Suppressor macrophage (primary cell): ENCODE results near the gene NONO.
A peak's percentile ranks its signal among the peaks of the same experiment; 100 is the strongest.
"Not testable (repeated sequence)": the region's sequence is repeated elsewhere in the genome, so short reads cannot be mapped to it uniquely, and the experiment has no call there.

ENCODE experiments used
- DNase-seq, 4 experiments: peaks; one replicate each; pipeline ENCODE4 v3.0.0-alpha.2; 2020 to 2022
- total RNA-seq, 17 experiments: gene quantifications; one replicate each; lab custom pipeline; 2026; ENCODE audit warnings: mixed read lengths in 6 of 17, inconsistent platforms in 3 of 17; lab: John Stamatoyannopoulos, UW

The NONO gene
- 203 to 370 (median 288) reads per million in 17 experiments for total RNA-seq

GRCh38 chrX:71283403-71284143, at the start of gene NONO:
Gene NONO (plus strand): TSS chrX:71283635. CDS start chrX:71290638, 7,003 bp downstream.
- DNase-seq: peak; percentile 94 to 98 (median 96)

- DNase-seq: no peak
Measured at GRCh38 chrX:71235482-71235881, 48.0 kb upstream of the NONO start.

GRCh38 chrX:71236836-71237235, 46.6 kb upstream of the NONO start:
- DNase-seq: peak; percentile 24 to 77 (median 50)

GRCh38 chrX:71239781-71240180, 43.7 kb upstream of the NONO start:
- peak in 3 of 4 experiments; percentile 49 to 66 (median 58) for DNase-seq

- DNase-seq: peak in 3 of 4 experiments; percentile 42 to 51 (median 46)
Measured at GRCh38 chrX:71241301-71241700, 42.1 kb upstream of the NONO start.

GRCh38 chrX:71244359-71245128, 38.9 kb upstream of the NONO start:
- no peak for DNase-seq

- no peak for DNase-seq
Measured at GRCh38 chrX:71245159-71245558, 38.3 kb upstream of the NONO start.

- DNase-seq: peak in 2 of 4 experiments; percentile 13 to 18
Measured at GRCh38 chrX:71250841-71251240, 32.6 kb upstream of the NONO start.

GRCh38 chrX:71251466-71251973, 31.9 kb upstream of the NONO start:
- peak in 3 of 4 experiments; percentile 41 to 65 (median 55) for DNase-seq

- no peak for DNase-seq
Measured at GRCh38 chrX:71252221-71252620, 31.2 kb upstream of the NONO start.

- DNase-seq: peak; percentile 34 to 65 (median 44)
Measured at GRCh38 chrX:71253253-71254091, 30.0 kb upstream of the NONO start.

GRCh38 chrX:71254092-71254963, 29.1 kb upstream of the NONO start, which contains the start of gene ZMYM3:
Gene ZMYM3 (minus strand): TSS chrX:71254140. CDS start chrX:71253255, 885 bp downstream.
- peak; percentile 85 to 93 (median 89) for DNase-seq

- no peak for DNase-seq
Measured at GRCh38 chrX:71256051-71256450, 27.4 kb upstream of the NONO start.

GRCh38 chrX:71256856-71257255, 26.6 kb upstream of the NONO start:
- DNase-seq: no peak

- not testable (repeated sequence) for DNase-seq
Measured at GRCh38 chrX:71268624-71269023, 14.8 kb upstream of the NONO start.

GRCh38 chrX:71269801-71270395, 13.5 kb upstream of the NONO start:
- DNase-seq: no peak

- not testable (repeated sequence) for DNase-seq
Measured at GRCh38 chrX:71272313-71272712, 11.1 kb upstream of the NONO start.

- DNase-seq: not testable (repeated sequence)
Measured at GRCh38 chrX:71281300-71281699, 2.1 kb upstream of the NONO start.

- DNase-seq: no peak
Measured at GRCh38 chrX:71282514-71283402, 677 bp upstream of the NONO start.

GRCh38 chrX:71285929-71286328, 2.5 kb downstream of the NONO start:
- no peak for DNase-seq
